ENCODE results near the gene MLLT6. TPM values are rescaled to one million over a fixed set of nuclear protein-coding genes. Genes with fewer than 3 reads are reported as not detected.
A peak's percentile ranks its signal among the peaks of the same experiment; 100 is the strongest.

MLLT6 gene
- total and polyA plus RNA-seq, 2 of the 13 experiments (the other 11 are each of a cell fraction or from before 2014, with no cell fraction given) = 50.7 to 69.5 TPM

- TF ChIP-seq ZNF639 (CRISPR knock-in tag; conservative IDR thresholded peaks at IDR 0.05) = peak; percentile 99
- TF ChIP-seq SP2 (CRISPR knock-in tag; IDR thresholded peaks at IDR 0.05) = peak; percentile 29
- peak; percentile 96 for TF ChIP-seq NFKBIZ (CRISPR knock-in tag; IDR thresholded peaks at IDR 0.05)
- TF ChIP-seq RFX1 (IDR thresholded peaks at IDR 0.05) = no peak
- no peak for TF ChIP-seq MTA3 (CRISPR knock-in tag; IDR thresholded peaks at IDR 0.05)
- TF ChIP-seq ZNF776 (CRISPR knock-in tag; IDR thresholded peaks at IDR 0.05) = peak; percentile 69
- peak; percentile 87 for TF ChIP-seq GATAD1 (CRISPR knock-in tag; IDR thresholded peaks at IDR 0.05)
- 0 out of 2 replicates have a peak, but pooled peaks have one; percentile 30 for TF ChIP-seq ZNF577 (CRISPR knock-in tag; IDR thresholded peaks at IDR 0.05; ENCODE audit: borderline replicate concordance, low read depth)
- TF ChIP-seq ZNF496 (CRISPR knock-in tag; IDR thresholded peaks at IDR 0.05; ENCODE audit: insufficient replicate concordance) = no peak
- TF ChIP-seq MED13 (CRISPR knock-in tag; IDR thresholded peaks at IDR 0.05) = peak; percentile 100
- peak; percentile 98 for TF ChIP-seq ZSCAN9 (CRISPR knock-in tag; IDR thresholded peaks at IDR 0.05; ENCODE audit: borderline replicate concordance)
- no peak for TF ChIP-seq ATRX (CRISPR knock-in tag; IDR thresholded peaks at IDR 0.05; ENCODE audit: borderline replicate concordance)
- TF ChIP-seq THAP7 (CRISPR knock-in tag; IDR thresholded peaks at IDR 0.05) = peak; percentile 95
- TF ChIP-seq HIVEP1 (CRISPR knock-in tag; IDR thresholded peaks at IDR 0.05) = peak; percentile 99
- TF ChIP-seq PTBP1 (IDR thresholded peaks at IDR 0.05; ENCODE audit: low read depth, low read length, poor library complexity, severe bottlenecking) = peak; percentile 92
- no peak for TF ChIP-seq ZNF260 (CRISPR knock-in tag; IDR thresholded peaks at IDR 0.05; ENCODE audit: borderline replicate concordance, low read depth)
- TF ChIP-seq ZNF253 (CRISPR knock-in tag; IDR thresholded peaks at IDR 0.05; ENCODE audit: borderline replicate concordance) = no peak
- peak; percentile 83 for TF ChIP-seq HNRNPH1 (optimal IDR thresholded peaks at IDR 0.05; ENCODE audit: low read depth, low read length)
- peak; percentile 97 for TF ChIP-seq ZNF670 (CRISPR knock-in tag; IDR thresholded peaks at IDR 0.05; ENCODE audit: borderline replicate concordance)
- no peak for TF ChIP-seq E2F5 (CRISPR knock-in tag; conservative IDR thresholded peaks at IDR 0.05)
- peak; percentile 97 for TF ChIP-seq PHF5A (CRISPR knock-in tag; IDR thresholded peaks at IDR 0.05; ENCODE audit: low read depth, unreplicated experiment)
- TF ChIP-seq MATR3 (CRISPR knock-in tag; IDR thresholded peaks at IDR 0.05) = no peak
- peak; percentile 77 for TF ChIP-seq YEATS4 (CRISPR knock-in tag; IDR thresholded peaks at IDR 0.05; ENCODE audit: borderline replicate concordance)
- TF ChIP-seq ZNF256 (CRISPR knock-in tag; conservative IDR thresholded peaks at IDR 0.05) = peak; percentile 40
- TF ChIP-seq SMYD3 (CRISPR knock-in tag; IDR thresholded peaks at IDR 0.05) = no peak; the same call in 1 of the 2 replicates
- TF ChIP-seq ZNF547 (CRISPR knock-in tag; IDR thresholded peaks at IDR 0.05) = no peak; the same call in 1 of the 2 replicates
- peak; percentile 68 for TF ChIP-seq PHF20 (CRISPR knock-in tag; IDR thresholded peaks at IDR 0.05)
- TF ChIP-seq NFYB (CRISPR knock-in tag; IDR thresholded peaks at IDR 0.05) = no peak; the same call in 1 of the 2 replicates
Observed at GRCh38 chr17:38703742-38704605, 1.1 kb upstream of the MLLT6 start (continued).

Data from HepG2 (cell line).